Stimulated activated CD8-positive, alpha-beta memory T cell treated with anti-CD3 and anti-CD28 coated beads, Interleukin-12 subunit alpha, Interleukin-12 subunit beta, amount 100 ng/mL, for 1 hour (primary cell): Measurements from ENCODE around the gene CCDC183.
"Not testable (repeated sequence)": the region's sequence is repeated elsewhere in the genome, so short reads cannot be mapped to it uniquely, and the experiment has no call there.

Experiments used
- DNase-seq: peaks from one replicate; pipeline ENCODE4 v3.0.0-alpha.2; 2020; ENCODE audit warnings: low read depth

CCDC183 gene

GRCh38 chr9:136825295-136826187 lies 29.4 kb downstream of the CCDC183 start:
- DNase-seq = no peak

GRCh38 chr9:136826188-136826541 lies 30.0 kb downstream of the CCDC183 start:
- no peak for DNase-seq

- no peak for DNase-seq
Observed at GRCh38 chr9:136826703-136827582, 30.8 kb downstream of the CCDC183 start.

GRCh38 chr9:136827794-136828473 lies 31.8 kb downstream of the CCDC183 start:
- no peak for DNase-seq

GRCh38 chr9:136828474-136829140 lies 32.5 kb downstream of the CCDC183 start:
- DNase-seq = no peak

- no peak for DNase-seq
Observed at GRCh38 chr9:136829412-136829811, 33.3 kb downstream of the CCDC183 start.

- no peak for DNase-seq
Observed at GRCh38 chr9:136829981-136830885, 34.1 kb downstream of the CCDC183 start.

- DNase-seq = no peak
Observed at GRCh38 chr9:136831002-136831719, 35.0 kb downstream of the CCDC183 start.

GRCh38 chr9:136831720-136832104 lies 35.6 kb downstream of the CCDC183 start:
- DNase-seq = no peak

- DNase-seq = no peak
Observed at GRCh38 chr9:136832581-136832980, 36.4 kb downstream of the CCDC183 start.

GRCh38 chr9:136833381-136834048 lies 37.4 kb downstream of the CCDC183 start:
- not testable (repeated sequence) for DNase-seq

- DNase-seq = no peak
Observed at GRCh38 chr9:136835162-136835931, 39.2 kb downstream of the CCDC183 start.

- no peak for DNase-seq
Observed at GRCh38 chr9:136835932-136836904, 40.1 kb downstream of the CCDC183 start.

- no peak for DNase-seq
Observed at GRCh38 chr9:136837146-136837855, 41.2 kb downstream of the CCDC183 start.

- not testable (repeated sequence) for DNase-seq
Observed at GRCh38 chr9:136837856-136838277, 41.7 kb downstream of the CCDC183 start.

GRCh38 chr9:136838314-136839228 lies 42.4 kb downstream of the CCDC183 start:
- no peak for DNase-seq
